GM19463 (cell line): ENCODE measurements around the gene KRTAP9-1.
"Not testable (repeated sequence)": the region's sequence is repeated elsewhere in the genome, so short reads cannot be mapped to it uniquely, and the experiment has no call there.

Experiments used
- ATAC-seq: cut with Tn5 transposase; IDR thresholded peaks from one replicate; pipeline ENCODE4 v1.9.1; 2021; ENCODE audit warnings: mild to moderate bottlenecking, moderate library complexity; ENCODE audit not compliant: unreplicated experiment

Gene KRTAP9-1

GRCh38 chr17:41189837-41190318, at the start of gene KRTAP9-1:
Gene KRTAP9-1 (plus strand): TSS chr17:41189887. CDS start chr17:41189887, 0 bp downstream.
- not testable (repeated sequence) for ATAC-seq

- no peak for ATAC-seq
These were observed 49.1 kb upstream of the KRTAP9-1 start, which contains the start of gene KRTAP4-6 for GRCh38 chr17:41140360-41141131. Gene KRTAP4-6 (minus strand): TSS chr17:41140544. CDS start chr17:41140487, 57 bp downstream.

DNA sequence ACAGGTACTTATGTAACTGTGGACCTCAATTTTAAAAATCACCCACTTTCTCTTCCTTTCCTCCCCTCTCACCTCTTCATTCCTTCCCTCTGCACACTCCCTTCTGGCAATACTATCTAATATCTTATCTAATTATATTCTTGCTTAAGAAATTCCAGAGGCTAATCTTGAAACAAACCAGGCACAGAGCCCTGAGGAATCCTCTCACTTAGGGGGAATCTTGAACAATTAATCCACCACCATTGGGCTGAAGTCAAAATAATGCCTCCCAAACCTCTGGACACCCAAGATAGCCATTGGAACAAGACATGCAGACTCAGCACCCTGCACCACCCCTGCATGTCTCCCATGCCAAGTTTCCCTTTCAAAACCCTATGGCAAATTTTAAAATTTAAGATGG, 48.3 kb upstream of the KRTAP9-1 start:
- no peak for ATAC-seq

- ATAC-seq = no peak
These were observed 44.8 kb upstream of the KRTAP9-1 start for GRCh38 chr17:41144846-41145245.

- ATAC-seq = no peak
These were observed 44.4 kb upstream of the KRTAP9-1 start for GRCh38 chr17:41145261-41145660.

GRCh38 chr17:41147531-41148204, 42.0 kb upstream of the KRTAP9-1 start:
- ATAC-seq = no peak

GRCh38 chr17:41148971-41149651, 40.6 kb upstream of the KRTAP9-1 start:
- not testable (repeated sequence) for ATAC-seq

GRCh38 chr17:41149652-41149985, 40.1 kb upstream of the KRTAP9-1 start, which contains the start of gene KRTAP4-5:
Gene KRTAP4-5 (minus strand): TSS chr17:41149825. CDS start chr17:41149767, 58 bp downstream.
- no peak for ATAC-seq

DNA sequence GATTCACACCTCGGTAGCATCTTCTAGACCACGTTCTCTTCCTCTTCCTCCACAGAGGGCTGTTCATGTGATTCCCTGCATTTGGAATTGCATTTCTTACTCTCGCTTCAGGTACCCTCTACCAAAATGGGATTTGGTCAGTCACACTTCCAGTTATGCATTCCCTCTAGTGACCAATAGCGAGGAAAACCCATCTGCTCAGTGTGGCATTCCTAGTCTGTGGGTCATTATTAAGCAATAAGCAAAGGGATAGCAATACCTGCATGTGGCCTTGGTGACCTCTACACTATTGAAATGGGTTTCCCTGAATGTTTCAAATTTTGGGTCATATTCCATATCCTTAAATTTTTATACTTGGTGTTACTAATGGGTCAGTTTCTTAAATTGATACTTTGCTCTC, 39.7 kb upstream of the KRTAP9-1 start:
- no peak for ATAC-seq

DNA sequence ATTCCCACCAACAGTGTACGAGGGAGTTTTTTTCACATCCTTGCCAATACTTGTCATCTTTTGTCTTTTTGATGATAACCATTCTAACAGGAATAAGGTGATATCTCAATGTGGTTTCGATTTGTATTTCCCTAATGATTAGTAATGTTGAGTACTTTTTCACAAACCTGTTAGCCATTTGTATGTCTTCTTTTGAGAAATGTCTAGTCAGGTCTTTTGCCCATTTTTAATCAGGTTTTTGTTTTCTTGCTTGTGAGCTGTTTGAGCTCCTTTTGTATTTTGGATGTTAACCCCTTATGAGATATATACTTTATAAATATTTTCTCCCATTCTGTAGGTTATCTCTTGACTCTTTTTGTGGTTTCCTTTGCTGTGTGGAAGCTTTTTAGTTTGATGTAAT, 38.2 kb upstream of the KRTAP9-1 start:
- ATAC-seq = no peak

DNA sequence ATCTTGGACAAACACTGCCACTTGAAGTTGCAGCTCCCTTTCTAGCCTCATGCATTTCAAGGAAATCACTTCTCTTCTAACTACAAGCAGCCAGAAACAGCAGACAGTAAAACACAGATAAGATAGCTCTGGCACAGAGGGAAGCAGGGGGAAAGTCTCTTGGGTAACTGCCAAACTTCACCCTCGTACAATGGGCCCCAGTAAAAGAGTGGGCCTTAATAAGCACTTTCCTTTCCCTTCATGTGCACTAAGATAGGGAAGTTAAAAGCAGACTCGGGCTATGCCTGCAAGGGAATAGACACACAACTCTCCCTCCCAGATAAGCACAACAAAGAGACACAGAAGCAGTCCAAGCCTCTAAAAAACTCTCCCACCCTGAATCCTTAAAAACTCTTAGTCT, 35.8 kb upstream of the KRTAP9-1 start:
- ATAC-seq = no peak

DNA sequence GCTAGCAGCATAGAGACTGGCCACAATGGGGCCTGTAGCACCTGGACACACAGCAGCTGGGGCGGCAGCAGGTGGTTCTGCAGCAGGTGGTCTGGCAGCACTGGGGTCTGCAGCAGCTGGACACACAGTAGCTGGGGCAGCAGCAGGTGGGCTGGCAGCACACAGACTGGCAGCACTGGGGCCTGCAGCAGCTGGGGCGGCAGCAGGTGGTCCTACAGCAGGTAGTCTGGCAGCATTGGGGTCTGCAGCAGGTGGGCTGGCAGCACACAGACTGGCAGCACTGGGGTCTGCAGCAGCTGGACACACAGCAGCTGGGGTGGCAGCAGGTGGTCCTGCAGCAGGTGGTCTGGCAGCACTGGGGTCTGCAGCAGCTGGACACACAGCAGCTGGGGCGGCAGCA, 29.5 kb upstream of the KRTAP9-1 start:
- ATAC-seq = not testable (repeated sequence)

GRCh38 chr17:41160648-41161047, 29.0 kb upstream of the KRTAP9-1 start, which contains the start of gene KRTAP4-4:
Gene KRTAP4-4 (minus strand): TSS chr17:41160748. CDS start chr17:41160691, 57 bp downstream.
- ATAC-seq = no peak

GRCh38 chr17:41163828-41164227, 25.9 kb upstream of the KRTAP9-1 start:
- no peak for ATAC-seq

- no peak for ATAC-seq
These were observed 22.1 kb upstream of the KRTAP9-1 start for GRCh38 chr17:41167561-41167960.

GRCh38 chr17:41168121-41168520, 21.6 kb upstream of the KRTAP9-1 start, which contains the start of gene KRTAP4-3:
Gene KRTAP4-3 (minus strand): TSS chr17:41168221. CDS start chr17:41168172, 49 bp downstream.
- ATAC-seq = no peak

DNA sequence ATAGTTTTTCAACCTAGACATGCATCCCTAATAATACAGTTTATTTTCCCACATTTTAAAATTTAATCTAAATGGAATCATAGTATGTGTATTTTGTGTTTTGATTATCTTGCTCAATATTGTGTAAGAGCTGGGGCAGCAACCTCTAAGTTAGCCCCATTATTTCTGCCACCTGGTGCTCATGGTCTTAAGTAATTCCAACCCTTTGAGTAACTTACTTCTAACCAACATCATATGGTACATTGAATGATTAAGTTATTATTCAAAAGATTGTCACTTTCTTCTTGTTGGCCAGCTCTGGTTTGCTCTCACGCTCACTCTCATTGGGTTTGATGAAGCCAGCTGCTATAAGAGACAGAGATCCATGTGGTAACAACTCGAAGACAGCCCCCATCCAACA, 17.8 kb upstream of the KRTAP9-1 start:
- no peak for ATAC-seq

DNA sequence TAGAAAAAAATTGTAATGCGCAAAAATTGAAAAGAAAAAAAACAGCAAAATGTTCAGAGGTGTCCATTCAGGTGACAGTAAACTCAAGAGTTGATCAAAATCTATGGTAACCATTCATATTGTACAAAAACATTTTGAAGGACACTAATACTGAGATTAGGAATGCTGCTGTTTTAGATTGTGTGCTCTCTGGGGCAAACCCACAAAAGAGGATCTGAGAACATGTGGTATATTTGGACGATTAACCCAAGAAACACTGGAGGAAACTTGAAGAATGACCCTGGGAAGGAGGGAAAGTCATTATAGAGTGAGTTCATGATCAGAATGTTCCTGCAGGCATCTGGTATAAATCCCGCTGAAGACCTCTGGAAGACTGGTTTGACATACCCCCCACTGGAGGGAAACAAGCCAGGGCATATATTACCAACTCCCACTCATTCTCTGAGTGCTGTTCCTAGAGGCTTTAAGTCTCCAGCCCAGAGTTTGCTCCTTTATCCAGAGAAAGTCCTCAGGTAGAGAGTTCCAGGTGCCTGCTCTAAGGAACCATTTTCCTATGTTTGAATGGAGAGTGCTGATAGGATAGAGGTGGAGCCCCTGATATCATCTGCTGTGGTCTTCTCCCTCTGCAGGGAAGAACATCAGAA, 12.8 kb upstream of the KRTAP9-1 start:
- no peak for ATAC-seq

- ATAC-seq = no peak
These were observed 11.9 kb upstream of the KRTAP9-1 start, which contains the start of gene KRTAP4-2 for GRCh38 chr17:41177727-41178271. Gene KRTAP4-2 (minus strand): TSS chr17:41178221. CDS start chr17:41178164, 57 bp downstream.

GRCh38 chr17:41178341-41178740, 11.3 kb upstream of the KRTAP9-1 start:
- no peak for ATAC-seq
